ENCODE data around the gene IRAK1.

DNA sequence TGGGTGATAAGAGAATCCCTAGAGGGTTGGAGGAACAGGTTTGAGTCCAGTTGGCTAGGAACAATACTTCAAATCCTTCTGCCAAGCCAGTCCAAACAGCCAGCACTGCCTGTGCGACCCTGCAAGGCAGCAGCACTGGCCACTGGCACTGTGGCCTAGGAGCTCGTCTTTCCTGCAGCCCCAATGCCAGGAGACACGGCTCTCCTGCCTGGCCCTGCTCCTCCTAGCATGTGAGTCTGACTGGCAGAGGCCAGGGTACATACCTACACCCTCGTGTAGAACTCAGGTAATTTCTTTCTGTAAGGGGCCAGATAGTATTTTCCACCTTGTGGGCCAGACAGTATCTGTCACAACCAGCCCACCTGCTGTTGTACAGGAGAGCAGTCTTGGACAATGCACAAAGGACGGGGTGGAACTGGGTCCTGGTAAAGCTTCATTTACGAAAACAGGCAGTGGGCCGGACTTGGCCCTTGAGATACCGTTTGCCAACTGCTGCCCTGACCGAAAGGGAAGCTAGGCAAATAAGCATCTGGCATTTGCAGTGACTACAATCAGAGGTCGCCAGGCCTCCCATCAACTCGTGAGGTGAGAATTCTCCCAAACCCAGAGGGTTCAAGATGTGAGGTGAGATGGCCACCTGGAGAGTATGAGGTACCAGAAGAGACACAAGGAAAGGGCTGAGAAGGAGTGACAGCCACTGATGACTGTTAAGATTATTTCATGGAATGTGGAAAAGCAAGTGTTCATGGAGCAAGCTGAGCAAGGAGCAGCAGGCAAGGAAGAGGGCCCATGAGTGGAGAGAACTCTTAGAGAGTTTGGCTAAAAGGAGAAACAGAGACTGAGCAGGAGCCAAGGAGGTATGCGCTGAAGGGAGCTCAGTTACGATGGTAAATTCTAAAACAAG is 29.8 kb upstream of the IRAK1 start:
- TF ChIP-seq, protein P1, sequence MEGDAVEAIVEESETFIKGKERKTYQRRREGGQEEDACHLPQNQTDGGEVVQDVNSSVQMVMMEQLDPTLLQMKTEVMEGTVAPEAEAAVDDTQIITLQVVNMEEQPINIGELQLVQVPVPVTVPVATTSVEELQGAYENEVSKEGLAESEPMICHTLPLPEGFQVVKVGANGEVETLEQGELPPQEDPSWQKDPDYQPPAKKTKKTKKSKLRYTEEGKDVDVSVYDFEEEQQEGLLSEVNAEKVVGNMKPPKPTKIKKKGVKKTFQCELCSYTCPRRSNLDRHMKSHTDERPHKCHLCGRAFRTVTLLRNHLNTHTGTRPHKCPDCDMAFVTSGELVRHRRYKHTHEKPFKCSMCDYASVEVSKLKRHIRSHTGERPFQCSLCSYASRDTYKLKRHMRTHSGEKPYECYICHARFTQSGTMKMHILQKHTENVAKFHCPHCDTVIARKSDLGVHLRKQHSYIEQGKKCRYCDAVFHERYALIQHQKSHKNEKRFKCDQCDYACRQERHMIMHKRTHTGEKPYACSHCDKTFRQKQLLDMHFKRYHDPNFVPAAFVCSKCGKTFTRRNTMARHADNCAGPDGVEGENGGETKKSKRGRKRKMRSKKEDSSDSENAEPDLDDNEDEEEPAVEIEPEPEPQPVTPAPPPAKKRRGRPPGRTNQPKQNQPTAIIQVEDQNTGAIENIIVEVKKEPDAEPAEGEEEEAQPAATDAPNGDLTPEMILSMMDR (IDR thresholded peaks at IDR 0.05; ENCODE audit: low read length): no peak
- TF ChIP-seq EZH2phosphoT487 (IDR thresholded peaks at IDR 0.05; ENCODE audit: low read length) (no peak), EZH2 (optimal IDR thresholded peaks at IDR 0.05; ENCODE audit: low read depth, low read length) (no peak)

Data from MM.1S (cell line).